22Rv1 (cell line): ENCODE results near the gene RSPH4A.

Experiments used
- H3K27ac ChIP-seq: fragments of 450-650 bp; 2 replicates; pipeline ENCODE4 v1.5.1; 2017
- ZFX ChIP-seq: fragments of 450-650 bp; IDR thresholded peaks from 2 replicates; pipeline ENCODE4 v1.6.1; 2017; ENCODE audit warnings: antibody characterized with exemption, borderline replicate concordance
- TF ChIP-seq, protein P1 (sequence below): fragments of 450-650 bp; IDR thresholded peaks from 2 replicates; pipeline ENCODE4 v1.5.1; 2017; ENCODE audit warnings: mild to moderate bottlenecking

RSPH4A gene

DNA sequence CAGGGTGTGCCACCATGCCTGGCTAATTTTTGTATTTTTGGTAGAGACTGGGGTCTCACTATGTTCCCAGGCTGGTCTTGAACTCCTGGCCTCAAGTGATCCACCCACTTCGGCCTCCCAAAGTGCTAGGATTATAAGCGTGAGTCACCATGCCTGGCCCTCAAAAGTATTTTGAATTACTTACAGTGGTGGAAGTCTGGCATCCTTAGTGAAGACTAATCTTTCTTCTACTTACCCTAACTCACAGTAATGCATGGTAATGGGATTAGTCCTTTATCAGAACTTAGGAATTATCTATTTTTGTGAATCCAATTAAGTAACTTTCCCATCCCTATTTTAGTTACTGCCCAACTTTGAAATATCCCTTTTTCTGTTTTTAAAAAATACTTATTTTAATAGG, 41.1 kb upstream of the RSPH4A start:
- TF ChIP-seq, protein P1, sequence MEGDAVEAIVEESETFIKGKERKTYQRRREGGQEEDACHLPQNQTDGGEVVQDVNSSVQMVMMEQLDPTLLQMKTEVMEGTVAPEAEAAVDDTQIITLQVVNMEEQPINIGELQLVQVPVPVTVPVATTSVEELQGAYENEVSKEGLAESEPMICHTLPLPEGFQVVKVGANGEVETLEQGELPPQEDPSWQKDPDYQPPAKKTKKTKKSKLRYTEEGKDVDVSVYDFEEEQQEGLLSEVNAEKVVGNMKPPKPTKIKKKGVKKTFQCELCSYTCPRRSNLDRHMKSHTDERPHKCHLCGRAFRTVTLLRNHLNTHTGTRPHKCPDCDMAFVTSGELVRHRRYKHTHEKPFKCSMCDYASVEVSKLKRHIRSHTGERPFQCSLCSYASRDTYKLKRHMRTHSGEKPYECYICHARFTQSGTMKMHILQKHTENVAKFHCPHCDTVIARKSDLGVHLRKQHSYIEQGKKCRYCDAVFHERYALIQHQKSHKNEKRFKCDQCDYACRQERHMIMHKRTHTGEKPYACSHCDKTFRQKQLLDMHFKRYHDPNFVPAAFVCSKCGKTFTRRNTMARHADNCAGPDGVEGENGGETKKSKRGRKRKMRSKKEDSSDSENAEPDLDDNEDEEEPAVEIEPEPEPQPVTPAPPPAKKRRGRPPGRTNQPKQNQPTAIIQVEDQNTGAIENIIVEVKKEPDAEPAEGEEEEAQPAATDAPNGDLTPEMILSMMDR = no peak
- TF ChIP-seq ZFX = no peak
- H3K27ac ChIP-seq = no peak overlapping the region

- TF ChIP-seq, protein P1 = no peak
- no peak for TF ChIP-seq ZFX
- H3K27ac ChIP-seq = no peak overlapping the region
These were observed 38.8 kb upstream of the RSPH4A start for GRCh38 chr6:116577486-116577885.

GRCh38 chr6:116578335-116578734, 37.9 kb upstream of the RSPH4A start:
- no peak for TF ChIP-seq ZFX
- TF ChIP-seq, protein P1 = no peak

GRCh38 chr6:116579143-116579542, 37.1 kb upstream of the RSPH4A start:
- TF ChIP-seq, protein P1 = no peak
- TF ChIP-seq ZFX = no peak
- H3K27ac ChIP-seq = no peak overlapping the region

More at GRCh38 chr6:116578335-116578734, 37.9 kb upstream of the RSPH4A start:
- no peak overlapping the region for H3K27ac ChIP-seq

DNA sequence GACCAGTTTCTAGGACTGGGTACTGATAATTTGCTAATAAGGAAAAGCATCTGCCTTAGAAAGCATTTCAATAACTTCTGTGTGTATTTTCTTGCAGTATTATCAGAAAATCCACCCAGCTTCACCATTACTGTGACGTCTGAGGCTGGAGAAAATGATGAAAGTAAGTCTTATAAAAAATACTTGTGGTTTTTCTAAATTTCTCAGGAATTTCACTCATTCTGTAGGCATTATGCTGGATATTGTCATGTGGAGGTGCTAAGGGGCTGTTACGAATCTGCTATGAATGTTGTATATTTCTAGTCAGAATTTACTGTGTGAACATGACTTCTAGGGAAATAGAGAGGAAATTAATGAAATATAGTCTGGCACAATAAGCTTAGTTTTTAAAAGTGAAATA, 36.1 kb upstream of the RSPH4A start:
- TF ChIP-seq, protein P1 = no peak
- no peak for TF ChIP-seq ZFX
- H3K27ac ChIP-seq = no peak overlapping the region

DNA sequence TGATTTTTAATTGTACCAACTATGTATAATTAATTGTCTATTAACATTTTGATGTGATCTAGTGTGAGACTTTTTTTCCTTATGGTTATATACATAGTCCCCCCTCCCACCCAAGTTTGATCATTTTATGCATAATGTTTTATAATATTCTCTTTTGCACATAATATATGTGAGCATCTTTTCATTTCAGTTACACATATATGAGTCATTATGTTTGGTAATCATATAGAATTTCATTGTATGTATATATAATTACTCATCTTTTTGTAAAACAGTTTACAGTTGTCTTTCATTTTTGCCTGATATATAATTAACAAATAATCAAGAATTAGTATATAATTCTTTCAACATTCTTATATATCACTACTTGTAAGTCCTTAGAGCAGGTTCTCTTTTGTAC, 30.0 kb upstream of the RSPH4A start:
- TF ChIP-seq ZFX = no peak
- TF ChIP-seq, protein P1 = no peak
- H3K27ac ChIP-seq = no peak overlapping the region

GRCh38 chr6:116586738-116587137, 29.5 kb upstream of the RSPH4A start:
- TF ChIP-seq, protein P1 = no peak
- TF ChIP-seq ZFX = no peak
- H3K27ac ChIP-seq = no peak overlapping the region
